HG02798 (cell line): ENCODE measurements around the gene C11orf65.
"Not testable (repeated sequence)": the region's sequence is repeated elsewhere in the genome, so short reads cannot be mapped to it uniquely, and the experiment has no call there.

Experiments used
- ATAC-seq: cut with Tn5 transposase; IDR thresholded peaks from one replicate; pipeline ENCODE4 v1.9.1; 2021; ENCODE audit warnings: mild to moderate bottlenecking; ENCODE audit not compliant: unreplicated experiment, poor library complexity

C11orf65 gene

DNA sequence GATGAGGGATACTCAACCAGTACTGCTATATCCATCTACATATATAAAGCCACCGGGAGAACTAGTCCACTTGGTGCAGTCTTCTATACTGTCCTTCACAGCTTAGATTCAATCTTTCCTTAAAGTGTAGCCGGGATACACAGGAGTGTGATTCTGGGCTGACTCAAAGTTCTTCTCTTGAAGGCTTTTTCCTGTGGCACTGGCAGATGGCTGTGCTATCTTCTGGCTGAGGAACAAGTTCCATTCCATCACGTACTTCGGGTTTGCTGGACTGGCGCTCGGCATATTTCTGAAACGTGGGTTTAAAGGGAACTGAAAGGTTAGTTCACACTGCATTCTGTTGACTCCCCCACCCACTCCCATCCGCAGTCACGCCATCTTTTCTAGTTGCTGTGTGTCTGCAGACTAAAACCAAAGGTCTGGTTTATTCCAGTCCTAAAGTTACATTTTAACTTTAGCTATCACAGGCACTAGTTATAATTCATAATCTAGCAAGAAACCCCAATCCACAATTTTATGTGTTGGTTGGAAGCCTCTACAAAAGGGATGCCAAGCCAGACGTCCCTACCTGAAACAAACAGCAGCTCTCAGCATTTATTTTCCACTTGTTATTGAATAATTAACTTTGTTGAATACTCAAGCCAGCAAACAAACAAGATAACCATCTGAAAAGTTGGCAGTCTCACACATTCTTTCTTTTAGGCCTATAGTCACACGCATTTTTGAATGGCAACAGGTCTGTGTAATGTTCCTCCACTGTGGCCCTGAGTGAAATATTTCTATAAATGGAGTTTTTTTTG lies 7.5 kb upstream of the C11orf65 start:
- no peak for ATAC-seq

DNA sequence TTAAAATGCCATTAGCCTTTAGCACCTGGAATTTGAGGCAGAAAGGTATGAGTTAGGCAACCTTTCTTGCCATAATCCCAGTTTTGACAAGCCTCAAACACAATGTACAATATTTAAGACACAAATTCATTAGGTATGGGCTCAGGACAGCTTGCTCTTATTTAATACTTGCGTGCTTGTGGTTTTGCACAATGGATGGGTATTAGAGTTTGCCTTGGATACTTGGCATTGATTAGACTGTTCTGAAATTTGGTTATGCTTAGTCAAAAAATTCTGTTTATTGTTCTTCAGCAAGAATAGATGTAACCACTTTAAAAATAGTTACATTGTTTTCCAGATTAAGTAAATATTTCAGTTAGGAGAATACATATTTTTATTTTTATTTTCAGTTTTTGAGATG lies 5.4 kb upstream of the C11orf65 start:
- no peak for ATAC-seq

DNA sequence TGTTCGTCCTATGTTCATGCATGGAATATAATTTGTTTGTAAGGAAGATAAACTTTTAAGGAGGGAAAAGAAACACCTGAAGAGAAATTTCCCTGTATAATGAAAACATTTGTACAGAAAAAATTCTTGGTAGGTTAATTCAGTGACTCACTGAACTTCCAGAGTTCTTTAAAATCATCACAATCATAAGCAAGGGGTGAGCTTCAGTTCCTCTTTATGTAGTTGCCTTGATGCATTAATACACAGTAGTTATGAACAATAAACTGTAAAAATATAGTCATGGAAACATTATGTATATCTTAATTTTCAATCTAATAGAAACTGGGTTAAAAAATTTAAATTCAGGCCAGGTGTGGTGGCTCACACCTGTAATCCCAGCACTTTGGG lies 1.1 kb upstream of the C11orf65 start:
- ATAC-seq: no peak

DNA sequence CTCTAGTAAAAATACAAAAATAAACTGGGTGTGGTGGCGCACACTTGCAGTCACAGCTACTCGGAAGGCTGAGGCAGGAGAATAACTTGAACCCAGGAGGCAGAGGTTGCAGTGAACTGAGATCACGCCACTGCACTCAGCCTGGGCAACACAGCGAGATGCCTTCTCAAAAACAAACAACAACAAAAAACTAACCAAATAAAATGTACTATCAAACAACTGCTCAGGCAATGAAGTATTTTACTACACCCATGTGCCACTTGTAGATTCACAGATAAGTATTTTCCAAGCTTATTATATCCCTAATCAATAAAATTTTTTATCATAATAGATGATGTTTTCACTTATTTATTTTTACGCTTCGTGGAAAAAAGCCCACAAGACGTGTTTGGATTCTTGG lies 924 bp downstream of the C11orf65 start:
- ATAC-seq: no peak

DNA sequence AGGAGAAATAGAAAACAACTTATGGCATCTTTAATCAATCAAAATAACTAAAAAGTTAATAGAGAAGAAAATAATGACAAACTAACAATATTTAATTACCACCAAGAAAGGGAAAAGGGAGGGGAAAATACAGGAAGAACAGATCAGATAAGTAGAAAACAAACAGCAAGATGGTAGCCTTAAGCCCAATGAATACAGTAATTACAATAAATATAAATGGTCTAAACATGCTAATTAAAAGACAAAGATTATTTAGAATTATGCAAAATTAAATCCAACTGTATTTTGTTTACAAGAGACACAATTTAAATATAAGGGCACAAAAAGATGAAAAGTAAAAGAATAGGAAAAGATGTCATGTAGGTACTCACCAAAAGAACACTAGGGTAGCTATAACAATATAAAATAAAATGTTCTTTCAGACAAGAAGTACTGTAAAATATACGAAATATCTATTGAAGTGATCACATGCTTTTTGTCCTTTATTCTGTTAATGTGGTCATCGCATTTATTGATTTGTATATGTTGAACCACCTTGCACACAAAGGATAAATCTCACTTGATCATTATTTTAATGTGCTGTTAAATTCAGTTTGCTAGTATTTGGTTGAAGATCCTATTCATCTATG lies 14.0 kb downstream of the C11orf65 start:
- ATAC-seq: no peak

DNA sequence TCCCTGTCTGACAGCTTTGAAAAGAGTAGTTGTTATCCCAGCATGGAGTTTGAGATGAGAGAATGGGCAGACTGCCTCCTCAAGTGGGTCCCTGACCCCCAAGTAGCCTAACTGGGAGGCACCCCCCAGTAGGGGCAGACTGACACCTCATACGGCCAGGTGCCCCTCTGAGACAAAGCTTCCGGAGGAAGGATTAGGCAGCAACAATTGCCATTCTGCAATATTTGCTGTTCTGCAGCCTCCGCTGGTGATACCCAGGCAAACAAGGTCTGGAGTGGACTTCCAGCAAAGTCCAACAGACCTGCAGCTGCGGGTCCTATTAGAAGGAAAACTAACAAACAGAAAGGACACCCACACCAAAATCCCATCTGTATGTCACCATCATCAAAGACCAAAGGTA lies 25.9 kb downstream of the C11orf65 start:
- not testable (repeated sequence) for ATAC-seq

DNA sequence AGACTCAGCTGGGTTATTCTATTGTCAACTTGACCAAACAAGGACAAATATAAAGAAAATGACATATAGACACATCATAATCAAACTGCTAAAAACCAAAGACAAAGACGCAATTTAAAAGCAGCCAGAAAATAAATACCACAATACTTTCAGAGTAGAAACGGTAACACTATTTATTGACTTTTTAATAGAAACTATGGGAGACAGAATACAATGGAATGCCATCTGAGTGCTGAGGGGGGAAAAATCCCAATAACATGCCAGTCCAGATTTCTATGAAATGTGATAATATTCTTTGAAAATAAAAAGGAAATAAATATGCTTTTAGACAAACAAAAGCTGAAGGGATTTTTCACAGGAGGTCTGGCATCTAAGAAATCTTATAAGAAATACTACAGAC lies 30.7 kb downstream of the C11orf65 start:
- no peak for ATAC-seq

DNA sequence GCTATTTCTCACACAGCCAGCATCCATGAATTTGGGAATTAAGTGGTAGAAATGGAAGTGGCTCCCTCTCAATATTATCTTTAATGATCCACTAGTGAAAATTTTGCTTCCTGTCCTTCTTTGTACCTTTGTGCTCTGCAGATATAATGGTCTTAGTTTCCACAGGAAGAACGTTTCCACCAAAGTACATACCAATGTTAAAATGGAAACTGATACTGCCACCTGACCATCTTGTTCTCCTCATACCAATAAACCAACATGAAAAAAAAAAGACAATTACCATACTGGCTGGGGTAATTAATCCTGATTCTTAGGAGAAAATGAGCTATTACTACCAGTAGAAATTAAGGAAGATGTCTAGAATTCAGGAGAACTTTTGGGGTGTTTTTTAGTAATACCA lies 32.3 kb downstream of the C11orf65 start:
- ATAC-seq: no peak

DNA sequence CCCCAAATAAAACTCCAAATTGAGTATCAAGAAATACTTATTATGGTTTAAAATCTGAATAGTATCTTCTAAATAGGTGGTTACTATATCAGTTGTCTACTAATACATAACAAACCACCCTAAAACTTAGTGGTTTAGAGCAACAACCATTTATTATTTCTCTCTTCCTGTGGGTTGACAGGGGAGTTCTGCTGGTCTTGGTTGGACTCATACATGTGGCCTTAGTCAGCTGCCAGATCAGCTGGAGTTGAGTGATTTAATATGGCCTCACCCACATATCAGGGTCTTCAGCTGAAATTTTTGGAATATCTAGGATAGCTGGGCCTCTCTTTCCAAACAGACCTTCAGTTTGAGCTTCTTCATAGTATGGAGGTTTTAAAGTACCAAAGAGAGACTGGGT lies 34.5 kb downstream of the C11orf65 start:
- no peak for ATAC-seq

DNA sequence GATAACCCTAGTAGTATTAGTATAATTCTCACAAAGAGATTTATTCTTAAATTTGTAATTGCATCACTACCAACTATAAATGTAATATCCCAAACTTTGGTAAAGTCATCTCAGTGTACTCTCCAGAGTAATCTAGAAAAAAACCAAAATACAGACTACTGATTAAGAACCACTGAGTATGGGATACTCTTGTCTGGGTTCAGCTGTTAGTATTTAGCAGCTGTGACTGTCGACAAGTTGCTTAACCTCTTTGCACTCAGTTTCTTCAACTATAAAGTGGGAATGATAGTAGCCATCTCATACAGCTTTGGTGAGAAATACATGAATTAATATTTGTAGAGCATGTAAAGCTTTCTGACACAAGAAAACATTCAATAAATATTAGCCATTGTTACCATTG lies 35.3 kb downstream of the C11orf65 start:
- no peak for ATAC-seq

DNA sequence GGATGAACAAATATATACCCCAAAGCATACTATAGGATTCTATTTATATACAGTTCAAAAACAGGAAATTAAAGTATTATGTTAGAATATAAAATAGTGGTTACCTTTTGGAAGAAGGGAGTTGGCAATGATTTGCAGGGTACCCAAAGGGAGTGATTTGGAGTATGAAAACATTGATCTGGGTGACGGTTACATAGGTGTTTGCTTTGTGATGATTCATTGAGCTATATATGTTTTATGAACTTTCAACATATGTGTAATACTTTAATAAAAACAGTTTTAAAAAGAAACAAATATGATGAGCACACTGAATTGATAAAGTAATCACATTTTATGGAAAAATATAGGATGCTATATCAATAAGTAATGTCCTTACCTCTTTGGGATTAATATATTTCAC lies 36.0 kb downstream of the C11orf65 start:
- ATAC-seq: no peak

DNA sequence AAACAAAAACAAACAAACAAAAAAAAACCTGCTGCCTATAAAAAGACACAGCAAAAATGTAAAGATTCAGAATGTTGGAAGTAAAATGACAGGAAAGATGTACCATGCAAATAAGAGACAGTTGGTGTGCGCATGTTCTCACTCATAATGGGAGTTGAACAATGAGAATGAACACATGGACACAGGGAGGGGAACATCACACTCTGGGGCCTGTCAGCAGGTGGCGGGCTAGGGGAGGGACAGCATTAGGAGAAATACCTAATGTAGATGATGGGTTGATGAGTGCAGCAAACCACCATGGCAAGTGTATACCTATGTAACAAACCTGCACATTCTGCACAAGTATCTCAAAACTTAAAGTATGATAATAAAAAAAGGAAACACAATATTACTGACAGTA lies 49.8 kb downstream of the C11orf65 start:
- ATAC-seq: not testable (repeated sequence)

DNA sequence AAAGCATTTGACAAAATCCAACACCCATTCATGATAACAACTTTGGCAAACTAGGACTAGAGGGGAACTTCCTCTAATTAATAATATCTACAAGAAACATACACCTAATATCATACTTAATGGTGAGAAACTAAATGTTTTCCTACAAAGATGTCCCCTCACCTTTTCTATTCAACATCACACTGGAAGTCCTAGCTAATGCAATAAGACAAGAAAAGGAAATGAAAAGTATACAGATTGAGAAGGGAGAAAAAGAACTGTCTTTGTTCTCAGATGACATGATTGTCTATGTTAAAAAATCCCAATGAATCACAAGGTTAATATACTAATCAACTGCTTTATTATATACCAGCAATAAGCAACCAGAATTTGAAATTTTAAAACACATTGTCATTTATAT lies 52.4 kb downstream of the C11orf65 start:
- ATAC-seq: no peak

DNA sequence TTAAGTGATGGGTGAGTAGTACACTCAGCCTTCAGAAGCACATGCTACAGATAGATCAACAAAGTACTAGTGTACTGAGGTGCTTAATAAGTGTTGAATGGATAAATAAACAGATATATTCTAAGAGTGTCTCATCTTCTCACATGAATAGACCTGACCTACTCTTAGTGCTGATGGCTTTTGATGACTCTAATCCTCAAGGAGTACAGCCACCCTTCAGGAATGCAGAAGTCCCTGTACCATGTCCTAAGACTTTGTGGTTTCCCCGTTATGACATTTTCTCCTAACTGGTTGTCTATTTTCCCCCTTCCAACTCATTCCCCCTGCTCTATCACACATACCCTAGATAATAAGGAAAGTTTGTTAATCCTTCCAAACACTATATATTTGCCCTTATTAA lies 61.6 kb downstream of the C11orf65 start:
- ATAC-seq: no peak

DNA sequence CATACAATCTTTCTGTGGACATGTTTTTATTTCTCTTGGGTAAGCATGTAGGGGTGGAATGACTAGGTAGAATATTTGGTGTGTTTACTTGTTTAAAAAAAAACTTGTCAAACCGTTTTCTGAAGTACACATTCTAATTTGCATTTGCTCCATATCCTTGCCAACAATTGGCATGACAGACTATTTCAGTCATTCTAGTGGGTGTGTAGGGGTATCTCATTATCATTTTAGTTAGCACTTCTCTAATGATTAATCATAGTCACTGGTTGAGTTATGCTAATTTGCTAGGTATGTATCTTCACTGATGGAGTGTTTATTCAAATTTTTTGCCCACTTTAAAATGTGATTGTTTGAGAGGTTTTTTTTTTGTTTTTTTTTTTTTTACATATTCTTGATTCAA lies 64.3 kb downstream of the C11orf65 start:
- no peak for ATAC-seq

DNA sequence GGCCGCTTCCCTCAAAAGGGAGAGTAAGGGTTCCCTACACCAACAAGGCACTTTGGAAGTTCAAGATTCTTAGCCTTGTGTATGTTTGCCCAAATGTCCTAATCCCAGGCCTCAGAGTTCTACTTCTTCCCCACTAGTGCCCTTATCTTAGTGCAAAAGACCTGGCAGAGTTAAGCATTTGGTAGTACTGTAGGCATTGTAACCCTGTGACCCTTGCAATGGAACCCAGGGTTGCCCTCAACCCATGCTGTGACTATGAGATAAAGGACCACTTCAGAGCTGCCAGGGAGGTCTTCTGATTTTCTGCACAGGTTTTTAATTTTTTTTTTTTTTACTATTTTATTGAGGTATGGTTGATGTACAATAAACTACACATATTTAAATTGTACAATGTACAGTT lies 65.1 kb downstream of the C11orf65 start:
- ATAC-seq: no peak

DNA sequence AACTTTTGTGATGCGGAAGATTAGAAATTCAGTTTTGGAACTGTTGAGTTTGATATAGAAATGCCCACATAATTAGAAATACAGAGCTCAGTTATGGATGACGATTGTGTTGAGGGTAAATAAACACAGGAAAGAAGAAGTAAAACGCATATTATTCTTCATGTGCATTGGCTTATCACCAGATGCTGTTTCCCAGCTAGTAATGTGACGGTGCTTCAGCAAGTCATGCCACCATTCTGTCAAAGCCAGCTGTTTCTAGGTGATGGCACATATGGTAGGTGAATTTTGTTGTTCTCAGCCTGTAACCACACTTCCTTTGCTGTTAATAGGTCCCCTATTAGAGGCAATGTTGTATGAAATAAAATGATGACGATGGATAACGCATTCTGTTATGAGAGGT lies 68.9 kb downstream of the C11orf65 start:
- no peak for ATAC-seq

DNA sequence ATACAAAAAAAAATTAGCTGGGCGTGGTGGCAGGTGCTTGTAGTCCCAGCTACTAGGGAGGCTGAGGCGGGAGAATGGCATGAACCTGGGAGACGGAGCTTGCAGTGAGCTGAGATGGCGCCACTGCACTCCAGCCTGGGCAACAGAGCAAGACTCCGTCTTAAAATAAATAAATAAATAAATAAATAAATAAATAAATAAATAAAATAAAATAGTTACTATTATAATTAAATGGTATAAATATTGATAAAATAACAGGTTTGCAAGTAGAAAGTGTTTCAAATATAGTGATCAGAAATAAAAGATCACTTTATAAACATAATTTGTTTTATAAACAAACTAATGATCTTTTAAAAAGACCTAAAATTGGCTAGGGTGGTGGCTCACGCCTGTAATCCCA lies 70.7 kb downstream of the C11orf65 start:
- not testable (repeated sequence) for ATAC-seq

DNA sequence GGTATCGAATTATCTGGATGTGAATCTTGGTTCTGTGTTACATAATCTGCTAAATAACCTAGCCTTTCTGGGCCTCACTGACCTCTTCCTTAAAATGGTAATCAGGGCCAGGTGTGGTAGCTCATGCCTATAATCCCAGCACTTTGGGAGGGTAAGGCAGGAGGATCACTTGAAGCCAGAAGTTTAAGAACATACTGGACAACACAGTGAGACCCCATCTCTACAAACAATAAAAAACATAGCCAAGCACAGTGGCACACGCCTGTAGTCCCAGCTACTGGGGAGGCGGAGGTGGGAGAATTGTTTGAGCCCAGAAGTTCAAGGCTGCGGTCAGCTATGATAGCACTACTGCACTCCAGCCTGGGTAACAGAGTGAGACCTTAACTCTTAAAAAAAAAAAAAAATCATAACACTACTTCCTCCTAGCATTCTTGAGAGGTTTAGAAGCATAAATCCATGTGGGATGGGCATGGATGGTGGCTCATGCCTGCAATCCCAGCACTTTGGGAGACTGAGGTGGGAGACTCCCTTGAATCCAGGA lies 72.5 kb downstream of the C11orf65 start:
- no peak for ATAC-seq

DNA sequence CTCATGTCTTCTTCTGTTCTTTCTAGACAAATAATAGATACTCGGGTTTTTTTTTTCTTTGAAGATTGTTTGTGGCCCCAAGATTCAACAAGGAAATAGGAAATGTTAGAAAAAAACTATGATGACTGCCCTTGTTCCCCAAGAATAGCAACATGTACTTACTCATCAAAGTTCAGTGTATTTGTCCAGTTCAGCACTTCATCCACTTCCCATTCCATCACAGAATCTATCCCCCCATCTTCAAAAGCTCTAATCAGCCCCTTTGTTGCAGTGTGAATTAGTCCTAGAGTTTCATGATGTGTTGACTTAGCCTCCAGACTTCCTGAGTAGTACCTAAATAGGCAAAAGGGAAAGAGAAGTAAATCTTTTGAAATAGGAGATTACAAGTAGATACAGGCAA lies 74.3 kb downstream of the C11orf65 start:
- ATAC-seq: no peak

DNA sequence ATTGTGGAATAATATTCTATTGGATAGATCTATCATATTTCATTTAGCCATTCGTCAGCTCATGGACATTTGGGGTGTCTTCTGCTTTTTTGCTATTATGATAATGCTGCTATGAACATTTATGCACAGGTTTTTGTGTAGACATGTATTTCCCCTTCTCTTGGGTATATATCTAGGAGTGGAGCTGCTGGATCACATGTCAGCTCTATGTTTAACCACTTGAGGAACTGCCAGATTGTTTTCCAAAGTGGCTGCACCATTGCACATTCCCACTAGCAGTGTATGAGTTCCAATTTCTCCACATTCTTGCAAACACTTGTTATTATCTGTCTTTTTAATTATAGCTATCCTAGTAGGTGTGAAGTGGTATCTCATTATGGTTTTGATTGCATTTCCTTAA lies 75.0 kb downstream of the C11orf65 start:
- no peak for ATAC-seq

DNA sequence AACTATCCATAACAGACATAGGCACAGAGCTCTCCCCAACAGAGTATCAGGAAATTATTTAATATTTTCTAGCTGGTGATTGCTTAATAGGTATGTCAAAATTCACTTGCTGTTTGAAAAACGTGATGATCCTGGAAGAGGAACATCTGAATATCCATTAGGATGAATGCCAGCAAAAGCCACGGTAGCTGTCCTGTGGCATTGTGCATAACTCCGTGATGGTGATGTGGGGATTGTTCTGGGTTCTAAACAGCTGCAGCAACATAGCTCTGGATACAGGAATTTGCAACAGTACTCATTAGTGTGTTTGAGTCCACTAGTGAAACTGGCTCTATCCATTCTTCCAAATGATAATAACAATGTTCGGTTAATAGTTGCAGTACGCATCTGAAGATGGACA lies 78.8 kb downstream of the C11orf65 start:
- ATAC-seq: no peak
